Ovary (tissue), 3 donors: Measurements from ENCODE around the gene GNPTAB.

Source experiments
- EP300 ChIP-seq: sonication (generic); formaldehyde crosslinking; IDR thresholded peaks from one replicate; pipeline ENCODE4 v1.6.1; 2017; ENCODE audit warnings: antibody characterized with exemption
- POLR2A ChIP-seq: fragments of 450-650 bp; IDR thresholded peaks from one replicate; pipeline ENCODE4 v1.6.1; 2017; ENCODE audit warnings: antibody characterized with exemption, mild to moderate bottlenecking, moderate library complexity
- TF ChIP-seq, protein P1 (sequence below), 3 donors: fragments of 450-650 bp in 2 of 3; fragments of 200-600 bp in 1 of 3; IDR thresholded peaks; one replicate each; pipeline versions ENCODE4 v1.5.1 to v1.8.0; 2016 to 2022; ENCODE audit warnings: antibody characterized with exemption in 3 of 3, mild to moderate bottlenecking in 1 of 3
- donor health status: DM: no; HTN: no; CAD: no.

DNA sequence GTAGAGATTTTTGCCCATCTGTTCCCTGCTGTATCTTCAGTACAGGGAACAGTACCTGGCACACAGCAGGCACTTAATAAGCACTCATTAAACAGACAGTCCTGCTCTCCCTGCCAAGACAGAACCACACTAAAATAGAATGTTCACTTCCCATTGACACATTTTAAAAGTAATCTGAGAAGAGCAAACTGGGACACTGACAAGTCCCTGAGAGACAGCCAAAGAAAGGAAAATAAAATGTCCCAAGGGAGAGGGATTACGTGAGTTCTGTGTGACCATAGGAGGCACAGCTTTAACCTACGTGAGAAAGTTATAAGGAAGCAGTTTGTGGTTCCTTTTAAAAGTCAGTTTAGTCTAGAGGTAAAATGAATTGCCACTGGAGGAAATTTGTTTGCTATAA lies 47.6 kb downstream of the GNPTAB start:
- TF ChIP-seq, protein P1, sequence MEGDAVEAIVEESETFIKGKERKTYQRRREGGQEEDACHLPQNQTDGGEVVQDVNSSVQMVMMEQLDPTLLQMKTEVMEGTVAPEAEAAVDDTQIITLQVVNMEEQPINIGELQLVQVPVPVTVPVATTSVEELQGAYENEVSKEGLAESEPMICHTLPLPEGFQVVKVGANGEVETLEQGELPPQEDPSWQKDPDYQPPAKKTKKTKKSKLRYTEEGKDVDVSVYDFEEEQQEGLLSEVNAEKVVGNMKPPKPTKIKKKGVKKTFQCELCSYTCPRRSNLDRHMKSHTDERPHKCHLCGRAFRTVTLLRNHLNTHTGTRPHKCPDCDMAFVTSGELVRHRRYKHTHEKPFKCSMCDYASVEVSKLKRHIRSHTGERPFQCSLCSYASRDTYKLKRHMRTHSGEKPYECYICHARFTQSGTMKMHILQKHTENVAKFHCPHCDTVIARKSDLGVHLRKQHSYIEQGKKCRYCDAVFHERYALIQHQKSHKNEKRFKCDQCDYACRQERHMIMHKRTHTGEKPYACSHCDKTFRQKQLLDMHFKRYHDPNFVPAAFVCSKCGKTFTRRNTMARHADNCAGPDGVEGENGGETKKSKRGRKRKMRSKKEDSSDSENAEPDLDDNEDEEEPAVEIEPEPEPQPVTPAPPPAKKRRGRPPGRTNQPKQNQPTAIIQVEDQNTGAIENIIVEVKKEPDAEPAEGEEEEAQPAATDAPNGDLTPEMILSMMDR (IDR thresholded peaks at IDR 0.05): no peak
- no peak for TF ChIP-seq EP300
- no peak for TF ChIP-seq POLR2A
